ENCODE results near the gene SVIP.

DNA sequence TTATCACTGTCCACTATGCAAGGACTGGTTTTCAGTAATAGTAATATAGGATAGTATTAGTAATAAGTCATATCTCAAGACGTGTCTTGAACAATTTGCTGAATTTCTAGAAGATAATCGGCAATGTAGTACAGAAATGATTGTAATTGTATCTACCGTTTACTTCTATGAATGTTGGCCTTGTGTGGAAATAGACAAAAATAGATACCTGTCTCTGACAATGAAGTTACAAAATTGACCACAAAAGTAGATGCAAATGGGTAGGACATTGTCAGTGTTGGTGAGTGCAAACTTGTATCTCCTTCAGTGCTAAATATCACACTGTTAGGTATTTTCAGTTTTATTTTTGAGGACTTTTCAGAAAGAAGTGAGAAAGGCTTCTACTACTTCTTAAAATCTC, 43.1 kb downstream of the SVIP start:
- TF ChIP-seq, protein P1, sequence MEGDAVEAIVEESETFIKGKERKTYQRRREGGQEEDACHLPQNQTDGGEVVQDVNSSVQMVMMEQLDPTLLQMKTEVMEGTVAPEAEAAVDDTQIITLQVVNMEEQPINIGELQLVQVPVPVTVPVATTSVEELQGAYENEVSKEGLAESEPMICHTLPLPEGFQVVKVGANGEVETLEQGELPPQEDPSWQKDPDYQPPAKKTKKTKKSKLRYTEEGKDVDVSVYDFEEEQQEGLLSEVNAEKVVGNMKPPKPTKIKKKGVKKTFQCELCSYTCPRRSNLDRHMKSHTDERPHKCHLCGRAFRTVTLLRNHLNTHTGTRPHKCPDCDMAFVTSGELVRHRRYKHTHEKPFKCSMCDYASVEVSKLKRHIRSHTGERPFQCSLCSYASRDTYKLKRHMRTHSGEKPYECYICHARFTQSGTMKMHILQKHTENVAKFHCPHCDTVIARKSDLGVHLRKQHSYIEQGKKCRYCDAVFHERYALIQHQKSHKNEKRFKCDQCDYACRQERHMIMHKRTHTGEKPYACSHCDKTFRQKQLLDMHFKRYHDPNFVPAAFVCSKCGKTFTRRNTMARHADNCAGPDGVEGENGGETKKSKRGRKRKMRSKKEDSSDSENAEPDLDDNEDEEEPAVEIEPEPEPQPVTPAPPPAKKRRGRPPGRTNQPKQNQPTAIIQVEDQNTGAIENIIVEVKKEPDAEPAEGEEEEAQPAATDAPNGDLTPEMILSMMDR (IDR thresholded peaks at IDR 0.05) = no peak
- no peak for TF ChIP-seq POLR2A (IDR thresholded peaks at IDR 0.05)
